Astrocyte (in vitro differentiated cells and primary cell): ENCODE results near the gene COG3. TPM values are rescaled to one million over a fixed set of nuclear protein-coding genes. Genes with fewer than 3 reads are reported as not detected.
A peak's percentile ranks its signal among the peaks of the same experiment; 100 is the strongest.
"Not testable (repeated sequence)": the region's sequence is repeated elsewhere in the genome, so short reads cannot be mapped to it uniquely, and the experiment has no call there.

Experiments used
- DNase-seq: peaks from one replicate; pipeline ENCODE4 v3.0.0-alpha.2; 2010; ENCODE audit warnings: low read depth
- FAIRE-seq: peaks from 2 replicates; lab custom pipeline; 2011; peaks lifted over from hg19 to GRCh38; lab: Jason Lieb, UNC
- H2AFZ ChIP-seq: 2 replicates; pipeline ENCODE4 v1.6.0; 2012; ENCODE audit warnings: low read depth, low read length, inconsistent platforms
- H3K27ac ChIP-seq: 2 replicates; pipeline ENCODE4 v1.5.1; 2011; ENCODE audit warnings: low read depth, low read length, inconsistent platforms
- H3K27me3 ChIP-seq: 2 replicates; pipeline ENCODE4 v1.6.0; 2011; ENCODE audit warnings: low read length, inconsistent platforms; ENCODE audit not compliant: insufficient read depth
- H3K36me3 ChIP-seq: 2 replicates; pipeline ENCODE4 v1.5.1; 2011; ENCODE audit warnings: low read length, inconsistent platforms; ENCODE audit not compliant: insufficient read depth
- H3K4me1 ChIP-seq: 2 replicates; pipeline ENCODE4 v1.5.1; 2011; ENCODE audit warnings: low read length, inconsistent platforms; ENCODE audit not compliant: insufficient read depth
- H3K4me2 ChIP-seq: 2 replicates; pipeline ENCODE4 v1.6.0; 2012; ENCODE audit warnings: low read length, inconsistent platforms
- H3K4me3 ChIP-seq: 2 replicates; pipeline ENCODE4 v1.5.1; 2011; ENCODE audit warnings: low read depth, mild to moderate bottlenecking, low read length, inconsistent platforms; ENCODE audit not compliant: insufficient read depth
- H3K79me2 ChIP-seq: 2 replicates; pipeline ENCODE4 v1.6.0; 2012; ENCODE audit warnings: mild to moderate bottlenecking, low read length, inconsistent platforms; ENCODE audit not compliant: insufficient read depth
- H3K9ac ChIP-seq: 2 replicates; pipeline ENCODE4 v1.6.0; 2012; ENCODE audit warnings: mild to moderate bottlenecking, low read length, inconsistent platforms
- H3K9me3 ChIP-seq: 2 replicates; pipeline ENCODE4 v1.5.1; 2012; ENCODE audit warnings: low read depth, mild to moderate bottlenecking, low read length, inconsistent platforms; ENCODE audit not compliant: insufficient read depth
- H4K20me1 ChIP-seq: 2 replicates; pipeline ENCODE4 v1.6.0; 2012; ENCODE audit warnings: low read length, inconsistent platforms; ENCODE audit not compliant: insufficient read depth
- H3K27ac Mint-ChIP-seq: one replicate; pipeline ENCODE4 v1.8.0; 2021; ENCODE audit warnings: mild to moderate bottlenecking, mixed read lengths; ENCODE audit not compliant: unreplicated experiment
- H3K27me3 Mint-ChIP-seq: one replicate; pipeline ENCODE4 v1.8.0; 2021; ENCODE audit warnings: low read depth, mixed read lengths; ENCODE audit not compliant: unreplicated experiment
- H3K36me3 Mint-ChIP-seq: one replicate; pipeline ENCODE4 v1.8.0; 2021; ENCODE audit warnings: low read depth, mixed read lengths; ENCODE audit not compliant: unreplicated experiment
- H3K4me1 Mint-ChIP-seq: one replicate; pipeline ENCODE4 v1.8.0; 2021; ENCODE audit warnings: low read depth, mixed read lengths; ENCODE audit not compliant: unreplicated experiment
- H3K4me3 Mint-ChIP-seq: one replicate; pipeline ENCODE4 v1.8.0; 2021; ENCODE audit warnings: mild to moderate bottlenecking, moderate library complexity, mixed read lengths; ENCODE audit not compliant: unreplicated experiment
- H3K9me3 Mint-ChIP-seq: one replicate; pipeline ENCODE4 v1.8.0; 2021; ENCODE audit warnings: mild to moderate bottlenecking, mixed read lengths; ENCODE audit not compliant: unreplicated experiment
- EZH2 ChIP-seq: IDR thresholded peaks from 2 replicates; pipeline ENCODE4 v1.6.1; 2012; ENCODE audit warnings: mild to moderate bottlenecking, low read length, inconsistent platforms; ENCODE audit not compliant: insufficient read depth
- total RNA-seq: library from RNA; stranded (reverse); gene quantifications from 2 replicates; pipeline ENCODE4 v1.2.1, GENCODE V29; 2021
- TF ChIP-seq, protein P1 (sequence below): IDR thresholded peaks from 2 replicates; pipeline ENCODE4 v1.5.1; 2011; ENCODE audit warnings: low read depth, mild to moderate bottlenecking, inconsistent platforms, low read length, moderate library complexity; ENCODE audit not compliant: insufficient read depth

The COG3 gene
- total RNA-seq, 1 donor from 2014 or later, result 24.9 TPM

DNA sequence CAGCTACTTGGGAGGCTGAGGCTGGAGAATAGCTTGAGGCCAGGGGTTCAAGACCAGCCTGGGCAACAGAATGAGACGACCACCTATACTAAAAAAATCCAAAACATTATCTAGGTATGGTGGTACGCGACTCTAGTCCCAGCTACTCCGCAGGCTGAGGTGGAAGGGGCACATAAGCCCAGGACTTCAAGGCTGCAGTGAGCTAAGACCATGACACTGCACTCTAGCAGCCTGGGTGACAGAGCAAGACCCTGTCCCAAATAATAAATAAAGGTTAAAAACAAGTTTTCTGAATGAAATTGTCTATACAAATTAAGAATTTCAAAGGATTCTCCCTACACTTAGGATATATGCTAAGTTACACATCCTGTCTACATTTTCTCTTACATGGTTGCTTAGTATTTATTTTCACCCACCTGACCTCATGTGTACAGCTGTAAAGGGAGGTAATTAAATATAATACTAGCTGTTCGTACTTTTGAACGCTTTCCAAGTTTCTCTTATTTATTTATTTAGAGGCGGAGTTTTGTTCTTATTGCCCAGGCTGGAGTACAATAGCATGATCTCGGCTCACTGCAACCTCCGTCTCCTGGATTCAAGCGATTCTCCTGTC lies 48.1 kb upstream of the COG3 start:
- Histone ChIP-seq H3K4me2 (peak overlapping the region; percentile 94), H3K79me2 (peaks cover 23% of the 10 kb centered on the region), H3K27ac (peak overlapping the region; percentile 71), H4K20me1 (no peaks in the 10 kb centered on the region), H2AFZ (no peak overlapping the region), H3K9ac (peak overlapping the region; percentile 84), H3K27me3 (no peaks in the 10 kb centered on the region), H3K9me3 (no peaks in the 10 kb centered on the region), H3K36me3 (no peaks in the 10 kb centered on the region), H3K4me1 (peaks cover 14% of the 10 kb centered on the region), H3K4me3 (peak overlapping the region; percentile 85)
- Mint-ChIP-seq H3K27ac (no peak overlapping the region), H3K27me3 (peaks cover 2% of the 10 kb centered on the region), H3K4me3 (peak overlapping the region; percentile 92), H3K9me3 (no peaks in the 10 kb centered on the region), H3K4me1 (peaks cover 9% of the 10 kb centered on the region), H3K36me3 (no peaks in the 10 kb centered on the region)
- no peak for DNase-seq
- no peak for FAIRE-seq
- no peak for TF ChIP-seq EZH2
- TF ChIP-seq, protein P1, sequence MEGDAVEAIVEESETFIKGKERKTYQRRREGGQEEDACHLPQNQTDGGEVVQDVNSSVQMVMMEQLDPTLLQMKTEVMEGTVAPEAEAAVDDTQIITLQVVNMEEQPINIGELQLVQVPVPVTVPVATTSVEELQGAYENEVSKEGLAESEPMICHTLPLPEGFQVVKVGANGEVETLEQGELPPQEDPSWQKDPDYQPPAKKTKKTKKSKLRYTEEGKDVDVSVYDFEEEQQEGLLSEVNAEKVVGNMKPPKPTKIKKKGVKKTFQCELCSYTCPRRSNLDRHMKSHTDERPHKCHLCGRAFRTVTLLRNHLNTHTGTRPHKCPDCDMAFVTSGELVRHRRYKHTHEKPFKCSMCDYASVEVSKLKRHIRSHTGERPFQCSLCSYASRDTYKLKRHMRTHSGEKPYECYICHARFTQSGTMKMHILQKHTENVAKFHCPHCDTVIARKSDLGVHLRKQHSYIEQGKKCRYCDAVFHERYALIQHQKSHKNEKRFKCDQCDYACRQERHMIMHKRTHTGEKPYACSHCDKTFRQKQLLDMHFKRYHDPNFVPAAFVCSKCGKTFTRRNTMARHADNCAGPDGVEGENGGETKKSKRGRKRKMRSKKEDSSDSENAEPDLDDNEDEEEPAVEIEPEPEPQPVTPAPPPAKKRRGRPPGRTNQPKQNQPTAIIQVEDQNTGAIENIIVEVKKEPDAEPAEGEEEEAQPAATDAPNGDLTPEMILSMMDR, result no peak

DNA sequence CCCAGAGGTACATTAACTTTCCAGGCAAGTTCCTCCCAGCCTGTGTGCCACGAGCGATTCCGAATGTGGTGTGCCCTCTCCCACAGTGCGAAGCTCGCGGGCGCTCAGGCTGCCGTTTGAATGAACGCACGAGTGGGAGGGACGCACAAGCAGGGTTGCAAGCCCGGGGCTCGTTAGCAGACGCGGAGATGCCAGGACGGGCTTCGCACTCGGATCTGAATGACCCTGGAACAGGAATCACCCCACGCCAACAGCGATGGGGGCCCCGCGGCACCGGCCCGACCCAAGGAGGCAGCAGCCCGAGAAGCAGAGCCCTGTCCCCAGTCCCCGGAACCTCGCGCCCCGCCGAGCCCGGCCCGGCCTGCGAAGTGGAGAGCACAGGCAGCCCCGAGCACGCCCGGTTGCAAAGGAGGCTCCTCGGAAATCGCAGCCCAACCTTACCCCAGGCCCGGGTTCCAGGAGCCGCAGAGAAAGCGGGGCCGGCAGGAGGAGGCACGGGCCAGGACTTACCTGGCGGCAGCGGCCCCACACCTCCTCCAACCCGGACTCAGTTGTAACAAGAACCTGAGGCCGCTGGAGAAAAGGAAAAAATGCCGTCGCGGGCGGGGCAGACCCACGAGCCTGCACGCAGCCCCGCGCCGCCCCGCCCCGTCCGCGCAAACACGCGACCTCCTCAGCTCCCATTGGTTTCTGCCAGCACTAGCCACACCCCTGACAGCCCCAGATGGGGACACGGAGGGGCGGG lies 46.8 kb upstream of the COG3 start, which contains the start of gene SLC25A30:
TSS of gene SLC25A30 (minus strand) at position 584 of the 745 bp plus-strand sequence. CDS start 6,948 bp downstream, outside the sequence.
- Histone ChIP-seq H3K4me3 (peak within 1 kb of the TSS; percentile 85), H2AFZ (peak within 1 kb of the TSS; percentile 91), H3K9me3 (no peaks in the 10 kb centered on the region), H3K4me1 (peaks cover 14% of the 10 kb centered on the region), H3K27me3 (no peaks in the 10 kb centered on the region), H3K9ac (peak within 1 kb of the TSS; percentile 84), H4K20me1 (no peaks in the 10 kb centered on the region), H3K36me3 (no peaks in the 10 kb centered on the region), H3K79me2 (peaks cover 13% of the 10 kb centered on the region), H3K4me2 (peak within 1 kb of the TSS; percentile 94), H3K27ac (peak within 1 kb of the TSS; percentile 71)
- TF ChIP-seq, protein P1, result no peak
- TF ChIP-seq EZH2, result no peak
- Mint-ChIP-seq H3K36me3 (no peaks in the 10 kb centered on the region), H3K4me3 (peak within 1 kb of the TSS; percentile 92), H3K9me3 (no peaks in the 10 kb centered on the region), H3K27me3 (peaks cover 2% of the 10 kb centered on the region), H3K4me1 (peaks cover 9% of the 10 kb centered on the region), H3K27ac (peak within 1 kb of the TSS; percentile 80)
- peak; percentile 83 for DNase-seq
- no peak for FAIRE-seq

DNA sequence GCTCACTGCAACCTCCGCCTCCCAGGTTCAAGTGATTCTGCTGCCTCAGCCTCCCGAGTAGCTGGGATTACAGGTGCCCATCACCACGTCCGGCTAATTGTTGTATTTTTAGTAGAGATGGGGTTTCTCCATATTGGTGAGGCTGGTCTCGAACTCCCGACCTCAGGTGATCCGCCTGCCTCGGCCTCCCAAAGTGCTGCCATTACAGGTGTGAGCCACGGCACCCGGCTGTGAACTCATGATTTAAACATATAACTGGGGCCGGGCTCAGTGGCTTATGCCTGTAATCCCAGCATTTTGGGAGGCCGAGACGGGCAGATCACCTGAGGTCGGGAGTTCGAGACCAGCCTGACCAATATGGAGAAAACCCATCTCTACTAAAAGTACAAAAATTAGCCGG lies 45.4 kb upstream of the COG3 start:
- H3K4me1 Mint-ChIP-seq, H3K27me3 ChIP-seq, H3K79me2 ChIP-seq, H3K36me3 ChIP-seq, H3K27ac Mint-ChIP-seq, H3K4me3 ChIP-seq, DNase-seq, H3K9me3 Mint-ChIP-seq, H3K9ac ChIP-seq, H3K36me3 Mint-ChIP-seq, H2AFZ ChIP-seq, H3K27me3 Mint-ChIP-seq, H4K20me1 ChIP-seq, H3K9me3 ChIP-seq, FAIRE-seq, H3K27ac ChIP-seq, H3K4me2 ChIP-seq: not testable (repeated sequence)
- H3K4me3 Mint-ChIP-seq, result peak overlapping the region; percentile 20
- H3K4me1 ChIP-seq, result peaks cover 14% of the 10 kb centered on the region
